HCT116 (cell line): ENCODE data around the gene SYNPR. TPM values are rescaled to one million over a fixed set of nuclear protein-coding genes. Genes with fewer than 3 reads are reported as not detected.

Experiments
- ATAC-seq: fragments of 200-7000 bp; cut with Tn5 transposase; 2 replicates; pipeline ENCODE4 v1.9.1; 2020; ENCODE audit warnings: mild to moderate bottlenecking, moderate library complexity
- BruUV-seq: library from RNA; stranded (reverse); fragments of 400-500 nt; replicated peaks from 2 replicates; lab custom pipeline; 2021; lab: Mats Ljungman, UMichigan
- CTCF ChIA-PET: fragments of 300-600 bp; sonication (Branson Sonifier 250); formaldehyde crosslinking; loops from one replicate; lab custom pipeline; 2021; ENCODE audit warnings: antibody characterized with exemption; lab: Charles Lee
- POLR2A ChIA-PET: fragments of 300-600, 350-600 bp; sonication (Branson Sonifier 250); formaldehyde crosslinking; loops from one replicate; lab custom pipeline; 2021; ENCODE audit warnings: antibody characterized with exemption; lab: Charles Lee
- RAD21 ChIA-PET, 2 experiments: fragments of 300-600 bp; sonication (Branson Sonifier 250); formaldehyde crosslinking; loops; one replicate each; lab custom pipeline; 2023; ENCODE audit warnings: low total read pairs in 2 of 2; ENCODE audit not compliant: uncharacterized antibody in 2 of 2, unreplicated experiment in 2 of 2, low non-redundant PET in 1 of 2; lab: Charles Lee
- DNase-seq: peaks from one replicate; pipeline ENCODE4 v3.0.0-alpha.2; 2010; ENCODE audit warnings: low read depth, low spot score
- H2AFZ ChIP-seq: fragments of 200-600 bp; shearing (Covaris generic), sonication (generic); 2 replicates; pipeline ENCODE4 v1.6.1; 2017; ENCODE audit warnings: low read depth, mixed run types, mixed read lengths, antibody characterized with exemption, low read length; ENCODE audit not compliant: poor library complexity, severe bottlenecking
- H3K27ac ChIP-seq: 2 replicates; pipeline ENCODE4 v1.5.1; 2012; ENCODE audit warnings: low read depth, low read length
- H3K27me3 ChIP-seq: fragments of 200-600 bp; sonication (generic); 2 replicates; pipeline ENCODE4 v1.6.1; 2016; ENCODE audit warnings: mixed run types, low read length, mixed read lengths; ENCODE audit not compliant: insufficient read depth
- H3K36me3 ChIP-seq, 2 experiments: fragments of 200-500 bp in 1 of 2; fragments of 200-600 bp in 1 of 2; sonication (Bioruptor generic) in 1 of 2; sonication (generic) in 1 of 2; 2 replicates each; pipeline versions ENCODE4 v1.5.1 to v1.6.1; 2014 to 2016; ENCODE audit warnings: low read length in 2 of 2, inconsistent platforms in 1 of 2, mixed read lengths in 1 of 2, mixed run types in 1 of 2; ENCODE audit not compliant: insufficient read depth in 2 of 2, control insufficient read depth in 1 of 2
- H3K4me1 ChIP-seq, 2 experiments: fragments of 200-600 bp in 1 of 2; sonication (generic) in 1 of 2; 2 replicates each; pipeline versions ENCODE4 v1.5.1 to v1.6.1; 2012 to 2017; ENCODE audit warnings: low read length in 2 of 2, inconsistent platforms in 1 of 2, mild to moderate bottlenecking in 1 of 2, mixed read lengths in 1 of 2, mixed run types in 1 of 2, moderate library complexity in 1 of 2; ENCODE audit not compliant: insufficient read depth in 2 of 2, control insufficient read depth in 1 of 2
- H3K4me2 ChIP-seq: fragments of 200-600 bp; sonication (generic); 2 replicates; pipeline ENCODE4 v1.6.1; 2017; ENCODE audit warnings: mixed run types, low read length, mixed read lengths
- H3K4me3 ChIP-seq, 2 experiments: fragments of 200-600 bp in 1 of 2; sonication (generic) in 1 of 2; replicated peaks in 1 of 2; 2 replicates each; pipeline ENCODE4 v1.5.1; 2011 to 2016; ENCODE audit warnings: low read length in 2 of 2, control low read depth in 1 of 2, low read depth in 1 of 2, mild to moderate bottlenecking in 1 of 2, mixed read lengths in 1 of 2, mixed run types in 1 of 2
- H3K79me2 ChIP-seq: fragments of 200-600 bp; sonication (generic); 2 replicates; pipeline ENCODE4 v1.6.1; 2017; ENCODE audit warnings: mild to moderate bottlenecking, mixed run types, low read length, moderate library complexity, mixed read lengths; ENCODE audit not compliant: insufficient read depth
- H3K9ac ChIP-seq: fragments of 200-600 bp; sonication (generic); 2 replicates; pipeline ENCODE4 v1.6.1; 2016; ENCODE audit warnings: low read length, mixed read lengths
- H3K9me2 ChIP-seq: fragments of 200-600 bp; sonication (generic), shearing (Covaris generic); 2 replicates; pipeline ENCODE4 v1.6.1; 2017; ENCODE audit warnings: mixed run types, mild to moderate bottlenecking, moderate library complexity; ENCODE audit not compliant: insufficient read depth
- H3K9me3 ChIP-seq, 2 experiments: fragments of 200-500 bp in 1 of 2; fragments of 200-600 bp in 1 of 2; sonication (Bioruptor generic) in 1 of 2; sonication (generic) in 1 of 2; 2 replicates each; pipeline ENCODE4 v1.6.1; 2014 to 2017; ENCODE audit warnings: low read length in 2 of 2, mixed read lengths in 2 of 2, inconsistent platforms in 1 of 2, low read depth in 1 of 2, mild to moderate bottlenecking in 1 of 2, mixed run types in 1 of 2, moderate library complexity in 1 of 2; ENCODE audit not compliant: control insufficient read depth in 1 of 2, insufficient read depth in 1 of 2
- H4K20me1 ChIP-seq: fragments of 200-600 bp; sonication (generic), shearing (Covaris generic); 2 replicates; pipeline ENCODE4 v1.6.1; 2017; ENCODE audit warnings: mixed run types, mild to moderate bottlenecking, moderate library complexity; ENCODE audit not compliant: insufficient read depth
- JUND ChIP-seq: IDR thresholded peaks from 2 replicates; pipeline ENCODE4 v1.6.1; 2012
- POLR2A ChIP-seq: IDR thresholded peaks from 2 replicates; pipeline ENCODE4 v1.7.0; 2011; ENCODE audit warnings: borderline replicate concordance; ENCODE audit not compliant: insufficient read depth, insufficient read length; ENCODE audit errors: extremely low read depth
- RAD21 ChIP-seq: IDR thresholded peaks from 2 replicates; pipeline ENCODE4 v1.6.1; 2012; ENCODE audit warnings: low read depth, mild to moderate bottlenecking
- SIN3A ChIP-seq: IDR thresholded peaks from 2 replicates; pipeline ENCODE4 v1.6.1; 2012; ENCODE audit warnings: low read depth
- SRF ChIP-seq: IDR thresholded peaks from 2 replicates; pipeline ENCODE4 v1.6.1; 2012; ENCODE audit warnings: low read depth
- TCF7L2 ChIP-seq: IDR thresholded peaks from 2 replicates; pipeline ENCODE4 v1.7.0; 2011; ENCODE audit warnings: borderline replicate concordance, inconsistent platforms; ENCODE audit not compliant: insufficient read depth, insufficient read length; ENCODE audit errors: extremely low read depth
- YY1 ChIP-seq: IDR thresholded peaks from 2 replicates; pipeline ENCODE4 v1.6.1; 2011; ENCODE audit warnings: low read length, low read depth, moderate library complexity, mild to moderate bottlenecking; ENCODE audit not compliant: insufficient replicate concordance; ENCODE audit errors: extremely low read depth
- intact Hi-C: fragments of 100-400 bp; cut with micrococcal nuclease; formaldehyde crosslinking; loops from 2 replicates; pipeline ENCODE4 v1.10.0; 2022
- total RNA-seq: library from RNA; stranded (reverse); gene quantifications from one replicate; pipeline ENCODE4 v1.2.1, GENCODE V29; 2021; ENCODE audit not compliant: unreplicated experiment
- TF ChIP-seq, protein P1 (sequence below), 3 experiments: fragments of 200-600 bp in 1 of 3; sonication (generic) in 1 of 3; IDR thresholded peaks in 2 of 3; conservative IDR thresholded peaks in 1 of 3; 2 replicates each; pipeline ENCODE4 v1.5.1; 2012 to 2017; ENCODE audit warnings: low read depth in 2 of 3, low read length in 2 of 3, antibody characterized with exemption in 1 of 3, borderline replicate concordance in 1 of 3, control low read depth in 1 of 3, mild to moderate bottlenecking in 1 of 3, mixed read lengths in 1 of 3, mixed run types in 1 of 3, moderate library complexity in 1 of 3; ENCODE audit not compliant: insufficient read depth in 1 of 3
- TF ChIP-seq, protein P2 (sequence below): IDR thresholded peaks from 2 replicates; pipeline ENCODE4 v1.6.1; 2012
- TF ChIP-seq, protein P3 (sequence below): IDR thresholded peaks from 2 replicates; pipeline ENCODE4 v1.6.1; 2012

SYNPR gene
- total RNA-seq, 1 experiment from 2014 or later = not detected

DNA sequence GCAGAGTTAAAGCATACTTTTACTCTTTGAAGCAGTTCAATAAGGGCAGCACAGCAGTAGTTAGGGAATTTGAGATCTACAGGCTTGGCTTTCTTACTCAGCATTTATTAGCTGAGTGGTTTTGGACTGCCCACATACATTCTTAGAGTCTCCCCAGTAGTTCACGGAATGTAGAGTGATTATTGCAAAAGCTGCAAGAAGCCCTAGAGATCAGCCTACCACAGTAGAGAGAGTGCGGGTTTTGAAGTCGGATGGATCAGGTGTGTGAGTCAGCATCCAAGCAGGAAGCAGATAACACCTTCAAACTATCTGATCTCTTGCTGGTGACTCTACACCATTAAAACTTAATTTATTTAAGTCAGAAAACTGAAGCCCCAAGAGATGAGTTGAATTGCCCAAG, 171.9 kb downstream of the SYNPR start:
- H3K9me3 ChIP-seq = no peaks in the 10 kb centered on the region
- no peak overlapping the region for H2AFZ ChIP-seq
- ChIA-PET RAD21 (no interaction called here), POLR2A (no interaction called here)
- H3K4me3 ChIP-seq = no peak overlapping the region
- DNase-seq = no peak
- H3K4me2 ChIP-seq = no peak overlapping the region
- no TSS peak for BruUV-seq
- intact Hi-C loops = no loop called here
- no peaks in the 10 kb centered on the region for H3K27me3 ChIP-seq
- no peak for ATAC-seq
- no peak overlapping the region for H3K9ac ChIP-seq
- no peaks in the 10 kb centered on the region for H3K79me2 ChIP-seq
- H3K36me3 ChIP-seq = no peaks in the 10 kb centered on the region
- TF ChIP-seq TCF7L2 = no peak
- TF ChIP-seq, protein P1, sequence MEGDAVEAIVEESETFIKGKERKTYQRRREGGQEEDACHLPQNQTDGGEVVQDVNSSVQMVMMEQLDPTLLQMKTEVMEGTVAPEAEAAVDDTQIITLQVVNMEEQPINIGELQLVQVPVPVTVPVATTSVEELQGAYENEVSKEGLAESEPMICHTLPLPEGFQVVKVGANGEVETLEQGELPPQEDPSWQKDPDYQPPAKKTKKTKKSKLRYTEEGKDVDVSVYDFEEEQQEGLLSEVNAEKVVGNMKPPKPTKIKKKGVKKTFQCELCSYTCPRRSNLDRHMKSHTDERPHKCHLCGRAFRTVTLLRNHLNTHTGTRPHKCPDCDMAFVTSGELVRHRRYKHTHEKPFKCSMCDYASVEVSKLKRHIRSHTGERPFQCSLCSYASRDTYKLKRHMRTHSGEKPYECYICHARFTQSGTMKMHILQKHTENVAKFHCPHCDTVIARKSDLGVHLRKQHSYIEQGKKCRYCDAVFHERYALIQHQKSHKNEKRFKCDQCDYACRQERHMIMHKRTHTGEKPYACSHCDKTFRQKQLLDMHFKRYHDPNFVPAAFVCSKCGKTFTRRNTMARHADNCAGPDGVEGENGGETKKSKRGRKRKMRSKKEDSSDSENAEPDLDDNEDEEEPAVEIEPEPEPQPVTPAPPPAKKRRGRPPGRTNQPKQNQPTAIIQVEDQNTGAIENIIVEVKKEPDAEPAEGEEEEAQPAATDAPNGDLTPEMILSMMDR (IDR thresholded peaks at IDR 0.05 in 2 of 3, conservative IDR thresholded peaks at IDR 0.05 in 1 of 3; ENCODE audit: borderline replicate concordance in 1 of 3, insufficient read depth in 1 of 3, low read depth in 2 of 3, low read length in 2 of 3) = no peak
- TF ChIP-seq, protein P2, sequence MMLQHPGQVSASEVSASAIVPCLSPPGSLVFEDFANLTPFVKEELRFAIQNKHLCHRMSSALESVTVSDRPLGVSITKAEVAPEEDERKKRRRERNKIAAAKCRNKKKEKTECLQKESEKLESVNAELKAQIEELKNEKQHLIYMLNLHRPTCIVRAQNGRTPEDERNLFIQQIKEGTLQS = no peak
- TF ChIP-seq SRF = no peak
- no peak for TF ChIP-seq POLR2A
- no peak for TF ChIP-seq SIN3A
- TF ChIP-seq YY1 = no peak
- no peak for TF ChIP-seq RAD21
- TF ChIP-seq, protein P3, sequence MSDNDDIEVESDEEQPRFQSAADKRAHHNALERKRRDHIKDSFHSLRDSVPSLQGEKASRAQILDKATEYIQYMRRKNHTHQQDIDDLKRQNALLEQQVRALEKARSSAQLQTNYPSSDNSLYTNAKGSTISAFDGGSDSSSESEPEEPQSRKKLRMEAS = no peak
- TF ChIP-seq JUND = no peak
- TF ChIP-seq, all 23 proteins: peak for 0
- CTCF ChIA-PET = no interaction called here
- H3K9me2 ChIP-seq = no peaks in the 10 kb centered on the region
- no peaks in the 10 kb centered on the region; the same call in 1 of the 2 replicates for H4K20me1 ChIP-seq
- H3K27ac ChIP-seq = no peak overlapping the region
- no peaks in the 10 kb centered on the region for H3K4me1 ChIP-seq
